ENCODE data around the gene RBBP8NL. TPM values are rescaled to one million over a fixed set of nuclear protein-coding genes. Genes with fewer than 3 reads are reported as not detected.

The RBBP8NL gene
- total RNA-seq, 1 experiment from 2014 or later: not detected

- TF ChIP-seq POLR2AphosphoS5 (IDR thresholded peaks at IDR 0.05; ENCODE audit: low read depth, low read length): peak; percentile 21; the same call in 1 of the 2 replicates
- no peak for TF ChIP-seq CTCF (IDR thresholded peaks at IDR 0.05)
- TF ChIP-seq SIN3A (IDR thresholded peaks at IDR 0.05; ENCODE audit: borderline replicate concordance, insufficient read depth, low read depth, low read length): peak; percentile 11; the same call in 1 of the 2 replicates
- TF ChIP-seq, protein P1, sequence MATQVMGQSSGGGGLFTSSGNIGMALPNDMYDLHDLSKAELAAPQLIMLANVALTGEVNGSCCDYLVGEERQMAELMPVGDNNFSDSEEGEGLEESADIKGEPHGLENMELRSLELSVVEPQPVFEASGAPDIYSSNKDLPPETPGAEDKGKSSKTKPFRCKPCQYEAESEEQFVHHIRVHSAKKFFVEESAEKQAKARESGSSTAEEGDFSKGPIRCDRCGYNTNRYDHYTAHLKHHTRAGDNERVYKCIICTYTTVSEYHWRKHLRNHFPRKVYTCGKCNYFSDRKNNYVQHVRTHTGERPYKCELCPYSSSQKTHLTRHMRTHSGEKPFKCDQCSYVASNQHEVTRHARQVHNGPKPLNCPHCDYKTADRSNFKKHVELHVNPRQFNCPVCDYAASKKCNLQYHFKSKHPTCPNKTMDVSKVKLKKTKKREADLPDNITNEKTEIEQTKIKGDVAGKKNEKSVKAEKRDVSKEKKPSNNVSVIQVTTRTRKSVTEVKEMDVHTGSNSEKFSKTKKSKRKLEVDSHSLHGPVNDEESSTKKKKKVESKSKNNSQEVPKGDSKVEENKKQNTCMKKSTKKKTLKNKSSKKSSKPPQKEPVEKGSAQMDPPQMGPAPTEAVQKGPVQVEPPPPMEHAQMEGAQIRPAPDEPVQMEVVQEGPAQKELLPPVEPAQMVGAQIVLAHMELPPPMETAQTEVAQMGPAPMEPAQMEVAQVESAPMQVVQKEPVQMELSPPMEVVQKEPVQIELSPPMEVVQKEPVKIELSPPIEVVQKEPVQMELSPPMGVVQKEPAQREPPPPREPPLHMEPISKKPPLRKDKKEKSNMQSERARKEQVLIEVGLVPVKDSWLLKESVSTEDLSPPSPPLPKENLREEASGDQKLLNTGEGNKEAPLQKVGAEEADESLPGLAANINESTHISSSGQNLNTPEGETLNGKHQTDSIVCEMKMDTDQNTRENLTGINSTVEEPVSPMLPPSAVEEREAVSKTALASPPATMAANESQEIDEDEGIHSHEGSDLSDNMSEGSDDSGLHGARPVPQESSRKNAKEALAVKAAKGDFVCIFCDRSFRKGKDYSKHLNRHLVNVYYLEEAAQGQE (IDR thresholded peaks at IDR 0.05; ENCODE audit: insufficient read depth in 1 of 2, low read depth in 2 of 2, low read length in 1 of 2): no peak
- no peak for TF ChIP-seq TCF7L2 (IDR thresholded peaks at IDR 0.05; ENCODE audit: low read depth, low read length)
- ChIA-PET POLR2A (no interaction called here), CTCF (interaction anchor here (0.6 kb wide), 1 partner anchor 57 kb away, joined by 3 read pairs; no protein-coding TSS in a partner anchor)
- H3K27ac ChIP-seq (ENCODE audit: low read length): peak within 1 kb of the TSS; percentile 94
- no peaks in the 10 kb centered on the region for H3K27me3 ChIP-seq (ENCODE audit: control insufficient read depth, insufficient read depth, low read length)
- H3K9me3 ChIP-seq (ENCODE audit: control insufficient read depth, insufficient read depth, low read depth, low read length): no peaks in the 10 kb centered on the region
- intact Hi-C loops (cut with micrococcal nuclease; ENCODE audit: unreplicated experiment) (no loop called here), in situ Hi-C loops (cut with HindIII; ENCODE audit: low pct_unique_long_range_greater_than_20kb, low sequenced_read_pairs) (no loop called here)
- H3K4me3 ChIP-seq (ENCODE audit: low read depth in 2 of 2, low read length in 2 of 2): peak within 1 kb of the TSS; percentile 89 to 96
- BruUV-seq (replicated peaks): no TSS peak
- no peaks in the 10 kb centered on the region; the same call in 1 of the 2 replicates for H3K36me3 ChIP-seq (ENCODE audit: control insufficient read depth, insufficient read depth, low read length)
- DNase-seq (ENCODE audit: low read depth, low spot score): no peak
- H3K4me1 ChIP-seq (ENCODE audit: control insufficient read depth, insufficient read depth, low read length): peaks cover 76% of the 10 kb centered on the region
- peak; percentile 24 for ATAC-seq
These were observed 60.2 kb downstream of the RBBP8NL start, which contains the start of gene LAMA5 for GRCh38 chr20:62367136-62367632. Gene LAMA5, minus strand, starts transcription at chr20:62367312. Its CDS starts 67 bp downstream, at chr20:62367245.

GRCh38 chr20:62366370-62367135 lies 60.8 kb downstream of the RBBP8NL start:
- ChIA-PET CTCF (interaction anchor here (0.6 kb wide), 1 partner anchor 57 kb away, joined by 3 read pairs; no protein-coding TSS in a partner anchor), POLR2A (no interaction called here)
- TF ChIP-seq CTCF (IDR thresholded peaks at IDR 0.05) (no peak), TCF7L2 (IDR thresholded peaks at IDR 0.05; ENCODE audit: low read depth, low read length) (no peak), POLR2AphosphoS5 (IDR thresholded peaks at IDR 0.05; ENCODE audit: low read depth, low read length) (no peak; the same call in 1 of the 2 replicates), SIN3A (IDR thresholded peaks at IDR 0.05; ENCODE audit: borderline replicate concordance, insufficient read depth, low read depth, low read length) (peak; percentile 62; the same call in 1 of the 2 replicates)
- TF ChIP-seq, protein P1 (IDR thresholded peaks at IDR 0.05; ENCODE audit: insufficient read depth in 1 of 2, low read depth in 2 of 2, low read length in 1 of 2): no peak
- peak overlapping the region; percentile 89 to 96 for H3K4me3 ChIP-seq (ENCODE audit: low read depth in 2 of 2, low read length in 2 of 2)
- ATAC-seq: peak; percentile 1; the same call in 1 of the 2 replicates
- in situ Hi-C loops (cut with HindIII; ENCODE audit: low pct_unique_long_range_greater_than_20kb, low sequenced_read_pairs): no loop called here
- no peaks in the 10 kb centered on the region; the same call in 1 of the 2 replicates for H3K36me3 ChIP-seq (ENCODE audit: control insufficient read depth, insufficient read depth, low read length)
- no peaks in the 10 kb centered on the region for H3K27me3 ChIP-seq (ENCODE audit: control insufficient read depth, insufficient read depth, low read length)
- no peak for DNase-seq (ENCODE audit: low read depth, low spot score)
- intact Hi-C loops (cut with micrococcal nuclease; ENCODE audit: unreplicated experiment): no loop called here
- no TSS peak for BruUV-seq (replicated peaks)
- H3K27ac ChIP-seq (ENCODE audit: low read length): peak overlapping the region; percentile 88
- no peaks in the 10 kb centered on the region for H3K9me3 ChIP-seq (ENCODE audit: control insufficient read depth, insufficient read depth, low read depth, low read length)
- H3K4me1 ChIP-seq (ENCODE audit: control insufficient read depth, insufficient read depth, low read length): peaks cover 74% of the 10 kb centered on the region
